Gastroesophageal sphincter (tissue), 3 donors: ENCODE measurements around the gene UBE2R2.

Experiments used
- CTCF ChIP-seq, 4 experiments: fragments of 200-600 bp in 2 of 4; fragments of 450-650 bp in 2 of 4; sonication (generic) in 1 of 4; IDR thresholded peaks; one replicate each; pipeline ENCODE4 v1.5.1; 2017 to 2019; ENCODE audit warnings: antibody characterized with exemption in 4 of 4, mild to moderate bottlenecking in 2 of 4, moderate library complexity in 2 of 4
- POLR2A ChIP-seq, 2 donors: fragments of 450-650 bp; IDR thresholded peaks; one replicate each; pipeline ENCODE4 v1.6.1; 2017; ENCODE audit warnings: antibody characterized with exemption in 2 of 2, mild to moderate bottlenecking in 2 of 2, moderate library complexity in 1 of 2
- POLR2AphosphoS5 ChIP-seq: sonication (generic); formaldehyde crosslinking; IDR thresholded peaks from one replicate; pipeline ENCODE4 v1.6.1; 2017; ENCODE audit warnings: antibody characterized with exemption

GRCh38 chr9:33778700-33779351 lies 38.1 kb upstream of the UBE2R2 start:
- peak; percentile 42 to 74 (median 54) for TF ChIP-seq CTCF (IDR thresholded peaks at IDR 0.05)
- TF ChIP-seq POLR2A (IDR thresholded peaks at IDR 0.05) = no peak
- TF ChIP-seq POLR2AphosphoS5 = no peak
